CD4-positive, alpha-beta T cell (primary cell): ENCODE results near the gene GON7. TPM values are rescaled to one million over a fixed set of nuclear protein-coding genes. Genes with fewer than 3 reads are reported as not detected.

Source experiments
- ATAC-seq: fragments of 200-7000 bp; cut with Tn5 transposase; one replicate; pipeline ENCODE4 v1.10.0; 2022; ENCODE audit warnings: mild to moderate bottlenecking; ENCODE audit not compliant: poor library complexity
- CTCF ChIA-PET: fragments of 350-600 bp; sonication (Branson Sonifier 250); formaldehyde crosslinking; loops from one replicate; lab custom pipeline; 2021; ENCODE audit warnings: antibody characterized with exemption, inconsistent platforms; lab: Charles Lee
- POLR2A ChIA-PET: fragments of 350-600 bp; sonication (Branson Sonifier 250); formaldehyde crosslinking; loops from one replicate; lab custom pipeline; 2021; ENCODE audit warnings: antibody characterized with exemption, inconsistent platforms; lab: Charles Lee
- DNase-seq, 14 experiments: peaks; one replicate each; pipeline ENCODE4 v3.0.0-alpha.2; 2013 to 2020; ENCODE audit warnings: mixed read lengths in 2 of 14
- H3K27ac ChIP-seq, 2 donors: one replicate each; pipeline versions ENCODE4 v1.5.1 to v1.7.0; 2013; ENCODE audit warnings: low read length in 2 of 2, low read depth in 1 of 2, mild to moderate bottlenecking in 1 of 2
- H3K27me3 ChIP-seq, 2 experiments: 1 replicate in 1 of 2; 2 replicates in 1 of 2; pipeline versions ENCODE4 v1.6.1 to v1.7.0; 2013; ENCODE audit warnings: low read length in 2 of 2, control low read depth in 1 of 2, mild to moderate bottlenecking in 1 of 2, moderate library complexity in 1 of 2; ENCODE audit not compliant: insufficient read depth in 2 of 2, control insufficient read depth in 1 of 2
- H3K36me3 ChIP-seq: one replicate; pipeline ENCODE4 v1.6.1; 2013; ENCODE audit warnings: low read length, control low read depth; ENCODE audit not compliant: insufficient read depth
- H3K4me1 ChIP-seq: one replicate; pipeline ENCODE4 v1.6.1; 2013; ENCODE audit warnings: low read length, control low read depth; ENCODE audit not compliant: insufficient read depth
- H3K4me3 ChIP-seq: one replicate; pipeline ENCODE4 v1.5.1; 2013; ENCODE audit warnings: mild to moderate bottlenecking, low read length, moderate library complexity
- H3K9me3 ChIP-seq, 2 experiments: 1 replicate in 1 of 2; 2 replicates in 1 of 2; pipeline versions ENCODE4 v1.6.1 to v1.7.0; 2013; ENCODE audit warnings: low read length in 2 of 2, mild to moderate bottlenecking in 2 of 2, control low read depth in 1 of 2, moderate library complexity in 1 of 2; ENCODE audit not compliant: control insufficient read depth in 1 of 2, insufficient read depth in 1 of 2
- H3K27ac Mint-ChIP-seq: one replicate; pipeline ENCODE4 v1.8.0; 2020; ENCODE audit warnings: mixed read lengths
- H3K27me3 Mint-ChIP-seq: one replicate; pipeline ENCODE4 v1.8.0; 2021; ENCODE audit warnings: mixed read lengths
- H3K36me3 Mint-ChIP-seq: one replicate; pipeline ENCODE4 v1.8.0; 2021; ENCODE audit warnings: low read depth, mixed read lengths
- H3K4me1 Mint-ChIP-seq: one replicate; pipeline ENCODE4 v1.8.0; 2021; ENCODE audit warnings: low read depth, mixed read lengths
- H3K4me3 Mint-ChIP-seq: one replicate; pipeline ENCODE4 v1.8.0; 2020; ENCODE audit warnings: mild to moderate bottlenecking, mixed read lengths
- H3K9me3 Mint-ChIP-seq: one replicate; pipeline ENCODE4 v1.8.0; 2020; ENCODE audit warnings: mixed read lengths
- intact Hi-C, 2 experiments: fragments of 100-400 bp; cut with DNase I in 1 of 2; cut with micrococcal nuclease in 1 of 2; formaldehyde crosslinking; loops; one replicate each; pipeline versions ENCODE4 v1.15.1 to v1.9.0; 2023 to 2025; cut with DNase I, micrococcal nuclease
- total RNA-seq, 174 experiments: library from RNA in 2 of 174; stranded (reverse) in 2 of 174; gene quantifications; one replicate each; pipeline ENCODE4 v1.2.3 and lab custom pipeline; 2021 to 2026
- TF ChIP-seq, protein P1 (sequence below): fragments of 200-600 bp; IDR thresholded peaks from one replicate; pipeline ENCODE4 v1.8.0; 2022; ENCODE audit warnings: antibody characterized with exemption, mild to moderate bottlenecking

Gene GON7
- total RNA-seq, 2 experiments from 2014 or later: 2.3 to 2.4 TPM

DNA sequence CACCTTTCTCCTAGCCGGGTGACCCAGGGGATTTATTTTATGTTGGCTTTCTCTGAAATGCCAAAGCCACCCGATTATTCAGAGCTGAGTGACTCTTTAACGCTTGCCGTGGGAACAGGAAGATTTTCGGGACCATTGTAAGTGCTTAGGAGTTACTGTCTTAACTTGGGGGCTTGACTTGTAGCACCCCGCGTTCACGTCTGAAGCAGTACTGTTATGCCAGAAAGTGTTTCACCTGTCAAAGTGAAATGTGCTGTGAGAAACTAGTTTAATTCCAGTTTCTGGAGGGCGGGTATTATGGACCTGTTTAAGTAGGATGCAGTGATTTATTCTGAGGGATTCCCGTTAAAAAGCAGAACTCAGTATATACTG is 21.5 kb downstream of the GON7 start:
- Mint-ChIP-seq H3K27ac (peak overlapping the region; percentile 98), H3K4me3 (peak overlapping the region; percentile 98), H3K27me3 (no peaks in the 10 kb centered on the region), H3K9me3 (no peaks in the 10 kb centered on the region), H3K36me3 (peaks cover 58% of the 10 kb centered on the region), H3K4me1 (peaks cover 60% of the 10 kb centered on the region)
- Histone ChIP-seq H3K36me3 (peaks cover 45% of the 10 kb centered on the region), H3K4me3 (peak overlapping the region; percentile 74), H3K4me1 (peaks cover 31% of the 10 kb centered on the region), H3K9me3 (no peaks in the 10 kb centered on the region), H3K27ac (peak overlapping the region; percentile 89 to 93), H3K27me3 (no peaks in the 10 kb centered on the region)
- ChIA-PET CTCF (interaction anchor here (0.7 to 5.2 kb wide), 8 partner anchors 8 to 72 kb away, joined by 3 to 37 read pairs (median 6); partner anchors contain the start of genes GON7 and UBR7), POLR2A (interaction anchor here (1.0 to 4.2 kb wide), 15 partner anchors 8 to 1079 kb away, joined by 3 to 101 read pairs (median 6); partner anchors contain the start of genes ATXN3, GON7, ITPK1 and UBR7)
- TF ChIP-seq, protein P1, sequence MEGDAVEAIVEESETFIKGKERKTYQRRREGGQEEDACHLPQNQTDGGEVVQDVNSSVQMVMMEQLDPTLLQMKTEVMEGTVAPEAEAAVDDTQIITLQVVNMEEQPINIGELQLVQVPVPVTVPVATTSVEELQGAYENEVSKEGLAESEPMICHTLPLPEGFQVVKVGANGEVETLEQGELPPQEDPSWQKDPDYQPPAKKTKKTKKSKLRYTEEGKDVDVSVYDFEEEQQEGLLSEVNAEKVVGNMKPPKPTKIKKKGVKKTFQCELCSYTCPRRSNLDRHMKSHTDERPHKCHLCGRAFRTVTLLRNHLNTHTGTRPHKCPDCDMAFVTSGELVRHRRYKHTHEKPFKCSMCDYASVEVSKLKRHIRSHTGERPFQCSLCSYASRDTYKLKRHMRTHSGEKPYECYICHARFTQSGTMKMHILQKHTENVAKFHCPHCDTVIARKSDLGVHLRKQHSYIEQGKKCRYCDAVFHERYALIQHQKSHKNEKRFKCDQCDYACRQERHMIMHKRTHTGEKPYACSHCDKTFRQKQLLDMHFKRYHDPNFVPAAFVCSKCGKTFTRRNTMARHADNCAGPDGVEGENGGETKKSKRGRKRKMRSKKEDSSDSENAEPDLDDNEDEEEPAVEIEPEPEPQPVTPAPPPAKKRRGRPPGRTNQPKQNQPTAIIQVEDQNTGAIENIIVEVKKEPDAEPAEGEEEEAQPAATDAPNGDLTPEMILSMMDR: no peak
- intact Hi-C loops: loop anchor here (1.0 to 5.0 kb wide), 3 partner anchors 22 to 1078 kb away; partner anchors contain the start of genes GON7 (in 2 of the 2), UBR7 (in 2 of the 2), ATXN3 (in 1 of the 2) and BTBD7 (in 1 of the 2)
- DNase-seq: no peak
- ATAC-seq: peak; percentile 4

DNA sequence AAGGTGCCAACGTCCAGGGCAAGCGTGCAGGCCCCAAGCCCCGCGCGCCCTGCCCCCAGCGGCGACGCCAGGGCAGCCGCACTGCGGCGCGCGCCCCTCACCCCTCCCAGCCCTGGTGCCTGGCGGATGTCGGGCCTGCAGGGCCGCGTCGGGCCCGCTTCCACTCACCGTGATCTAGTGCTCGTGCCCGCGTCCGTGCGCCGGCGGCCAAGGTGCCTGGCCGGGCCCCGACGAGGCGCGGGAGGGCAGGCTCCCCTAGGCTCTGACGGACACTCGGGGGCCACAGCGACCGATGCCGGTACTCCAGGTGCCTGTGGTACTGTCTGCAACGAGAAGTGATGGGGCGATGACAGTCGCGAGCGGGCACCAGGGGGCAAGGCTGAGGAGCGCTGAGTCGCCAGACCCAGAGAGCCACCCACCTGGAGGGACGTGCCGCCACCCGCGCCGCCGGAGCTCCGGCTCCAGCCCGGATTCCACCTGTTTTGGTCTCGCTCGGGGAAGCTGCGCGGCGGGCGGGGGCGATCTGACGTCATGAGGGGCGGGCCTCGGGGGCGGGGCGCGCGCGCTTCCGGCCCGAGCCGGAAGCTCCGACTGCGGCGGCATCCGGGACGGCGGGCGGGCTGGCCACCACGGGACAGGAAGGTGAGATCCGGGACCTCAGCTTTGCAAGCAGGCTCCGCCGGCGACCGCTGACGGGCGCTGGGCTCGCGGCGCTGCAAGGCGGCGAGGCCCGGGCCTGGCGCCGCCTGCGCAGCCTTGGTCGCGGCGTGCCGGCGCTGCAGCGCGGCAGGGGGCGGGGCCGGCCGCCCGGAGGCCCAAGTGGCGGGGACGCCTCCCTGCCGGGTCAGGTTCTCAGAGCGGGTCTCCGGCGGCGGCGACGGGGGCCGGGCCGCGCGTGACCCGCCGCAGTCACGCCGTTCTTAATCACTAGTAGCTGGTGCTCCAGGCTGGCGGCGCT is 22.2 kb downstream of the GON7 start, which contains the start of the genes LYSET and MOAP1:
TSS of gene LYSET (plus strand) at position 927 of the 958 bp plus-strand sequence. CDS start 89 bp downstream, outside the sequence.
TSS of gene MOAP1 (minus strand) at position 507 of the 958 bp plus-strand sequence. CDS start 655 bp downstream, outside the sequence.
- no peaks in the 10 kb centered on the region for H3K27me3 ChIP-seq
- peaks cover 45% of the 10 kb centered on the region for H3K36me3 ChIP-seq
- intact Hi-C loops: loop anchor here (1.0 to 5.0 kb wide), 3 partner anchors 23 to 1077 kb away; partner anchors contain the start of genes GON7 (in 2 of the 2), UBR7 (in 2 of the 2), ATXN3 (in 1 of the 2) and BTBD7 (in 1 of the 2)
- H3K4me1 Mint-ChIP-seq: peaks cover 56% of the 10 kb centered on the region
- no peaks in the 10 kb centered on the region for H3K9me3 Mint-ChIP-seq
- ATAC-seq (peak; percentile 84), DNase-seq (peak; percentile 83 to 98 (median 91))
- H3K9me3 ChIP-seq: no peaks in the 10 kb centered on the region
- no peaks in the 10 kb centered on the region for H3K27me3 Mint-ChIP-seq
- TF ChIP-seq, protein P1: peak; percentile 29
- H3K27ac ChIP-seq: peak within 1 kb of the TSS; percentile 96 to 97
- H3K4me3 ChIP-seq: peak within 1 kb of the TSS; percentile 89
- H3K4me3 Mint-ChIP-seq: peak within 1 kb of the TSS; percentile 98
- ChIA-PET CTCF (interaction anchor here (0.7 to 5.2 kb wide), 14 partner anchors 8 to 72 kb away, joined by 3 to 37 read pairs (median 6); partner anchors contain the start of genes GON7 and UBR7), POLR2A (interaction anchor here (0.6 to 4.2 kb wide), 19 partner anchors 8 to 1078 kb away, joined by 3 to 101 read pairs (median 5); partner anchors contain the start of genes ATXN3, GOLGA5, GON7 and ITPK1)
- peaks cover 31% of the 10 kb centered on the region for H3K4me1 ChIP-seq
- peak within 1 kb of the TSS; percentile 98 for H3K27ac Mint-ChIP-seq
- H3K36me3 Mint-ChIP-seq: peaks cover 54% of the 10 kb centered on the region
